GM18520 (cell line): Measurements from ENCODE around the gene FRMPD4.
"Not testable (repeated sequence)": the region's sequence is repeated elsewhere in the genome, so short reads cannot be mapped to it uniquely, and the experiment has no call there.

Source experiments
- ATAC-seq: cut with Tn5 transposase; IDR thresholded peaks from one replicate; pipeline ENCODE4 v1.9.1; 2021; ENCODE audit not compliant: unreplicated experiment

FRMPD4 gene

DNA sequence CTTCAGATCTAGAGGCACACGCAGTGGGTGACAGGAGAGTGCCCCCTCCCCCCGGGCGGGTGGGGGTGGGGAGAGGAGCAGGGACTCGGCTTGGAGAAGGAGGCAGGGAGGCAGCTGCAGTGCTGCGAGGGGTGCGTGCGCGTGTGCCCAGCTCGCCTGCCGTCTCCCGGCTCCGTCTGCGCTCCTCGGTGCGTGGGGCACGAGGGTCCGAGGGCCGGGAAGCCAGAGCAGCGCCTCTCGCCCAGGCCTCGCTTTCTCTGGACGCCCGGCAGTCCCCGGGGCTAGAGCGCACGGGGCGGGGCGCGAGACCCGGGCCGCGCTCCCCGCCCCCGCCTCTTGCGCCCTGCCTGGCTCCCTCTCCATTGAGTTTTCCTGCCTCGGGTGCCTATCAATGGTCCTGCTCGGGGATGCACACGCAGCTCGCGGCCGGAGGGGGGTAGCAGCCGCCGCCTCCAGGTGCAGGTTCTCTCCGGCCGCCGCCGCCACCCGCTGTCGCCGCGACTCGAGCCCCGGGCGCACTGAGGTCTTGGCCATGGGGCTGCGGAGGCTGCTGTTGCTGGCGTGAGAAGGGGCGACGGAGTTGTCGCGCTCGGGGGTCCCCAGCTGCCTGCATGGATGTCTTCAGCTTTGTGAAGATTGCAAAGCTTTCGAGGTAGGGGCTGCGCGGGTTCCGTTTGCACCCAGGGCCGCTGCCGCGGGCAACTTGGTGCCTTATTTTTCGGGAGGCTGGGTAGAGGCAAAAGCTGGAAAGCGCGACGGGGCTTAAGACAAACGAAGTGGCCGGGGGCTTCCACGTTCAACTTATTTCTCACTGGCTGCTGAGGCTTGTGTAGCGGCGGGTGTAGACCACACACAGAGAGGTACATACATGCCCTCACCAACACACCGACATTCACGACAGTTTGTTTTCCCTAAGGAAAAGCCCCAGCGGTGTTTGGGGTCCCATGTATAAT lies at the start of gene FRMPD4:
Gene FRMPD4, plus strand, starts transcription at position 113 of the 953 bp plus-strand sequence. Its CDS starts 499 bp downstream, at position 612.
- ATAC-seq = no peak

DNA sequence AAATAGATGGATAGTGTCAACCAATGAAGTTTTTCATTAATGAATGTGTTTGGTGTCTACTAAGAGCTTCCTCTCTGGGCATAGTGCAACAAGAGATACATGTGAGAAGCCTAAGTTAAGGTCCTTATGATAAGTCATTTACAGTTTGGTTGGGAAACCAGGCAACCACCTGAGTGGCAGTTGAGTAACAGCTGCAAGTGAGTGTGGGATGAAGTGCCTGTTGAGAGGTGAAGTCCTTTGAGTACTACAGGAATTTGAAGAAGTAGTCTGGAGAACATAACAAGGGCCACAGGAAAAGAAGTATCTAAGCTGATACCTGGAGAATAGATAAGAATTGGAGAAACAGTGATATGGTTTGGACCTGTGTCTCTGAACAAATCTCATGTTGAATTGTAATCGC lies 48.5 kb upstream of the FRMPD4 start:
- ATAC-seq = no peak

DNA sequence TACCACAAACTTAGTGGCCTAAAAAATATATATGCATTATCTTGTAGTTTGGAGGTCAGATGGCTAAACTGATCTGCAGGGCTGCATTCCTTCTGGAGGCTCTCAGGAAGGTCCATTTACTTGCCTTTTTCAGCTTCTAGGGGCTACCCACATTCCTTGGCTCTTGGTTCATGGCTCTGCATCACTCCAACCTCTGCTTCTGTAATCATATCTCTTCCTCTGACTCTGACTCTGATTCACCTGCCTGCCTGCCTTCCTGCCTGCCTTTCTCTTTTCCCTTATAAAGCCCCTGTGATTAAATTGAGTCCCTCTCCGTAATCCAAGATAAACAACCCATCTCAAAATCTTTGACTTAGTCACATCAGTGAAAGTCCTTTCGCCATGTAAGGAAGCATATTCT lies 25.0 kb upstream of the FRMPD4 start:
- ATAC-seq = no peak

DNA sequence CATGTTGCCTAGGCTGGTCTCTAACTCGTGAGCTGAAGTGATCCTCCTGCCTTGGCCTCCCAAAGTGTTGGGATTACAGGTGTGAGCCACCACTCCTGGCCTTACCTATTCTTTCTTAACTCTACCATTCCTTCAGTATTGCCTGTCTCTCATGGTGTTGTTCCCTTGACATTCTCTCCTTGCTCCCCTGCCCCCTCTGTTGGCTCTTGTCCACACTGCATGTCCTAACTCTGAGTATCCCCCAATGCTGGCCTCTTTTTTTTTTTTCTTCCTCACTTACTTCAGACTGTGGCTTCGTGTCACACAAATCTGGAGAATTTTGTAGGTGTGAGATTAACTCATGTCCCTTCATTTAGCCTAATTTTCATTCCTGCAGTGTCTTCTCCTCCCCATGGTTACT lies 22.9 kb upstream of the FRMPD4 start:
- no peak for ATAC-seq

DNA sequence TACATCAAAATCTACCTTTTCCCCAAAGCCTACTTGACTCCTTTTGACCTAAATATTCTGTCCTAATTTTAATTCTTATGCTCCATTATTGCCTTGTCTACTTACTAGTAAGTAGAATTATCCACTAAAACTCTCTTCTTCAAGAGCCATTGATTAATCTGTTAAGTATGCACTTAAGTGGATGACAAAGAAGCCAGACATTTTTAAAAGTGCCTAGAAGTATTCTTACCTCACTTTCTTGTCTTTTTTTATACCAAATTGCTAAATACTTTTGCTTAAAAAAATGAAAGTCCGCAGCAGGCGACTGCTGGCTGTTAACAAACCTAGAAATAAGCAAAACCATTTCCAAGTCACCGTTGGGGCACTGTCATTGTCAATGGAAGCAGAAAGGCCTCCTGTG lies 20.1 kb upstream of the FRMPD4 start:
- ATAC-seq = no peak

DNA sequence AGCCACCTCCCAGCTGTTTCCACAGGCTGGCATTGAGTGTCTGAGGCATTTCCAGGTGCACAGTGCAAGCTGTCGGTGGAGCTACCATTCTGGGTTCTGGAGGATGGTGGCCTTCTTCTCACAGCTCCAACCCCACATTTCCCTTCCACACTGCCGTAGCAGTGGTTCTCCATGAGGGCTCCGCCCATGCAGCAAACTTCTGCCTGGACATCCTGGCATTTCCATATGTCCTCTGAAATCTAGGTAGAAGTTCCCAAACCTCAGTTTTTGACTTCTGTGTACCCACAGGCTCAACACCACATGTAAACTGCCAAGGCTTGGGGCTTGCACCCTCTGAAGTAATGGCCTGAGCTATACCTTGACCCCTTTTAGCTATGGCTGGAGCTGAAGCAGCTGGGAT lies 10.3 kb upstream of the FRMPD4 start:
- no peak for ATAC-seq

DNA sequence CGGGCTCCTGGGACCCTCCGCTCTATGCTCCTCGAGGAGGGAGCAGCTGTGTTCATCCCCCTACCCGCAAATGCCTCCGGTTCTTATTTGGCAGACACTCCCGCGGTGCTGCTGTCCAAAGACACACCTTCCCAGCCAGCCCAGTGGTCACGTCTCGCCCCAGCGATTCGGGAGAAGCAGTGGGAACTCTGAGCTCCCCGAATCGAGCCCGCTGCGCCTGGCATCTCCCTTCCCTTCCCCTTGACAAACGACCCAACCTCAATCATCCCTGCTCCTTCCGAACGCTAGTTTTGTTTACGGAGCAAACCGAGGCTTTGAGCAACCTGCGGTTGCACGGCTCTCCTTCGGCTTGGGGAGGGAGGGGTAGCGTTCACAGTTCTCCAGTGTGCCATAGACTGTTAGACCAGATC lies 317 bp upstream of the FRMPD4 start:
- no peak for ATAC-seq

DNA sequence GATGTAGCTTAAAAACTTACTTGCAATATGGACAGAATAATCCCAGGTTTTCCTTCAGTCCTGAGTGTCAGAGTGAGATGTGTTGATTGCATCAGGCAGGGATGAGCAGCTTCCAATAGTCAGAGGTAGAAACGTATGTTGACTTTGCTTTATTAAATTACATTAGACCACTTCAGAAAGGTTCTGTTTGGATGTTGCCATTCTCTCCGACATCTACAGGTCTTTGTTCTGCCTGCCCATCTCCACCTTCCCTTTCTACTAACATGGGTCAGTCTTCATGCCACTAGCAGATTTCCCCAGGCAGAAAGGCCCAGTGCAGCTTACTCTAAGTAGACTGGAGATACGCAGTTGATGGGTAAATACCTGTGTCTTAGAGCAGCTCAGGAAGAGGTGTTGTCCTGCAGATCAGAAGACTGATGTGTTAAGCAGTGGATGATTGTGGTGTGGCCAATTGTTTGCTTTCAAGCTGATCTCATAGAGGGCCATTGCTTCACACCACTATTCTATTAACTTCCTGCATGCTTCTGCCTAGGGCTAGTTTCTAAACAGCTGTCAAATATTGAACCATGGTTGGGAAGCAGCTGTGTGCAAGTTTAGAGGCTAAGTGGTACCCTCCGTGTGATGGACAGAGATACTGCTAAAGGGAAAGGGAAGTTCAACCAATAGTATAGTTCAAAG lies 1.8 kb downstream of the FRMPD4 start:
- ATAC-seq = no peak

DNA sequence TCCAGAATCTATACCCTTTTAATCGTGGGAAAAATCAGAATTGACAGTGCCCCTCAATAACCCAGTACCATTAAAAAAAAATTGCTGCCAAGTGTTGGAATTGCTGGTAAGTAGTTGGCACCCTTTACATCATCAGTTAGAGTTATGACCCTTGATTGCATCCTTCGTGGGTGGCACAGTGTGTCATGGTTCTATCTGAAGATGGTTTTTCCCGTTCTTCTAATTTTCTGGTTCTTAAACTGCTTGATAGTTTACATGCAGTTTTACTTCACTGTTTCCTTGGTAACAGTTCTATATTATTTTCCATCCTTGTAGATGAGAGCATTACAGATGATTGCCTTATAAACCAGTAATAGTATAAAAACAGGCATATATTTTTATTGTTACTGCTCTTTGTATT lies 3.2 kb downstream of the FRMPD4 start:
- no peak for ATAC-seq

DNA sequence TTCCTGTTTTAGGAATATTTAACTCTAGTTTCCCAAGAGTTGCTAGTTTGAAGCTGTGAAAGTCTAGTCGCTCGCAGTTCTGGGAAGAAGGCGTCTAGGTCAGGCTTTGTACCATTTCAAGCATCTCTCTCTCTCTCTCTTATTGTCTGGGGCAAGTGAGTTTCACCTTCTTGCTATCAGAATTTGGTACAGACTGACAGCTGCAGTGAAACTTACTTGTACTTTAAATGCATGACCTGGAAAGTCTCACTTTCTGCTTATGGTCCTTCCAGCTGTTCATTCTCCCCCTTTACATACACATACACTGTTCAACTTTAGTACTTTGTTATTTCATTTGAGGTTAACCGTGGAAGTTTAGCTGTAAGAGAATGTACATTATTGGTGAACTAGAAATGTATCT lies 4.4 kb downstream of the FRMPD4 start:
- no peak for ATAC-seq

DNA sequence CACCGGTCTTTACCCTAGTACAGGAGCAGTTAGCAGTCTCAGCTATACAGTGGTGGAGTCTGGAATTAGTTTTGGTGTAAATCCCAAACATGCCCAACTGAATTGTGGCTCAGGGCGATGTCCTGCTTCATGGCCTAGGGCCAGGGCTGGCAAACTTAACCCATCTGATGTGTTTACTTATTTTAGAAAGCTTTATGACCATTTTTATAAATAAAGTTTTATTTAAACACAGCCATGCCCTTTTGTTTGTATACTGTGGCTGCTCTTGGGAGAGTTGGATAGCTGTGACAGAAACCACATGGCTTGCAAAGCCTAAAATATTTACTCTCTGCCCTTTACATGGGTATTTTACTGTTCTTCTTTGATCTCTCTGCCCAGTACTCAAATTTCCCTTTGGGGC lies 7.1 kb downstream of the FRMPD4 start:
- ATAC-seq = no peak

DNA sequence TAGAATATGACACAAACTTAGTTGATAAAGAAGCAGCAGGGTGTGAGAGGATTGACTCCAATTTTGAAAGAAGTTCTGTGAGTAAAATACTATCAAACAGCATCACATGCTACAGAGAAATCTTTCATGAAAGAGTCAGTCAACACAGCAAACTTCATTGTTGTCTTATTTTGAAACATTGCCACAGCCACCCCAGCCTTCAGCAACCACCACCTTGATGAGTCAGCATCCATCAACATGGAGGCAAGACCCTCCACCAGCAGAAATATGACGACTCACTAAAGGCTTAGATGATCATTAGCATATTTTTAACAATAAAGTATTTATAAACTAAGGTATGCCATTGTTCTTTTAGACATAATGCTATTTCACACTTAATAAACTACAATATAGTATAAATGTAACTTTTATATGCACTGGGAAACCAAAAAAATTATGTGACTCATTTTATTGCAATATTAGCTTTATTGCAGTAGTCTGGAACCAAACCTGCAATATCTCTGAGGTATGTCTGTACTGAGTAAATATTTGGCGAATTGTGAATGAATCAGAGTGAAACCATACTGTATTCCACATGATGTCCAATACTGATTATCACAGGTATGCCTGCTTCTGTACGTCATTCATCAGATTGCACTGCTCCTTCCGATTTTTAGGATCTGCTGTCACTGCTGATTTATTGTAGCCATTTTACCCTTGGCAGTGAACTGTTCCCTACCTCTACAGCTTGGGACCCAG lies 11.6 kb downstream of the FRMPD4 start:
- no peak for ATAC-seq

DNA sequence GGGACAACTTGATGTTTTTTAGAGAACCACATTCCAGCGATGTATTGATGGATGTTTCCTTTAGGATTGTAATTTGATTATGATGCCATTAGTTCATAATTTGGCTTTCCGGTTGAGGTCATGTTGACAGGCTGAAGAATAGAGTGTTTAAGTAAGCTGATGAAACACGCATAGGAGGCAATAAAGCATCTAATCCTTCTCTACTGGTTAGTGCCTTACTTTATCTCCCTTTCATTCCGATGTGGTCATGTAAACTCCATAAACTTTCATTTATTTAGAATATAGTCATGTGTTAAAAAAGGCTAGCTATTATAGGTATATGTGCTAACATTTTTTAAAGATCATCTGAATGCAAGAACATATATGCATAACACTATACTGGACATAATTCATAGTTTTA lies 15.0 kb downstream of the FRMPD4 start:
- ATAC-seq = no peak

DNA sequence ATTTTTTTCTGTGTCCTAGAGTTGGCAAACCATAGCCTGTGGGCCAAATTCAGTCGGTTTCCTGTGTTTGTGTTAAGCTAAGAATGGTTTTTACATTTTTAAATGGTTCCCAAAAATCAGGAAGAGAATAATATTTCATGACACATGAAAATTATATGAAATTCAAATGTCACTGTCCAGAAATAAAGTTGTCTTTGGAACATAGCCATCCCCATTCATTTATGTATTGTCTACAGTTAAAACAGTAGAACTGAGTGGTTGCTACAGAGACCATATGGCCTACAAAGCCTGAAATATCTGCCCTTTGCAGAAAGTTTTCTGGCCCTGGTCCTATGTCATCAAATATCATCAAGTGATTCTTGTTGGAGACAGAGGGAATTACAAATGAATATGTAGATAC lies 15.5 kb downstream of the FRMPD4 start:
- no peak for ATAC-seq

DNA sequence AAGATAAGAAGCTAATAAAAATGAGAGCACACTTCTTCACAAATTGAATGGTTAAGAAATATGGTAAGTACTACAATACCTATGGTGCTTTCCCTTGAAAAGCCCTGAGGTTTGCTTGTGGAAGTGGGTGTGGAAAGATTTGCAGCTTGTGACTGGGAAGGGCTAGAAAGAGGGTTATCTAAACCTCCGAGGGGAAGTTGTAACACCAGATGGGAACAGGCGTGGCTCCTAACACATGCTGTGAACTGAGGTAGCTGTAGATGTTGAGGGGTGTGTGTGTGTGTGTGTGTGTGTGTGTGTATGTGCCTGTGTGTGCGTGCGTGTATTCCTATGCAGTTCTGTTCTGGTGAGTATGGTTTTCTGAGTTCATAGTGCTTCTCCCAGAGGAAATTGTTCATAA lies 21.5 kb downstream of the FRMPD4 start:
- ATAC-seq = no peak

DNA sequence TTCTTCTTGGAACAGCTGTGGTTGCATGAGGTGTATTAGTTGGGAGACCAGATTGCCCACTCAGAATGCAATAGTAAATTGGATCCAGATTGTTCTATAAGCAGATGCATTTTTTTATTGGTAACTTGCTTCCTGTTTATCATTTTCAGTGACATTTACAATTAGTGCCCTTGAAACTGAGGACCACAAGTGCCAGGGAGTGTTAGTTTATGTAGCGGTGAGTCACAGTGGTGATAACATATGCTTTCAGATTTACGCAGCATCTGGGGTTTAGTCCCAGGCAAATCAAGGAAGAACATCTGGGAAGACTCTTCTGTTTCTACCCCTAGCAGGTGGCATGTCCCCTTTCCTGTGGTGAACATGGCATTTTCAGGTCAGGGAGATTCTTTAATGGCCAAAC lies 24.1 kb downstream of the FRMPD4 start:
- ATAC-seq = no peak

DNA sequence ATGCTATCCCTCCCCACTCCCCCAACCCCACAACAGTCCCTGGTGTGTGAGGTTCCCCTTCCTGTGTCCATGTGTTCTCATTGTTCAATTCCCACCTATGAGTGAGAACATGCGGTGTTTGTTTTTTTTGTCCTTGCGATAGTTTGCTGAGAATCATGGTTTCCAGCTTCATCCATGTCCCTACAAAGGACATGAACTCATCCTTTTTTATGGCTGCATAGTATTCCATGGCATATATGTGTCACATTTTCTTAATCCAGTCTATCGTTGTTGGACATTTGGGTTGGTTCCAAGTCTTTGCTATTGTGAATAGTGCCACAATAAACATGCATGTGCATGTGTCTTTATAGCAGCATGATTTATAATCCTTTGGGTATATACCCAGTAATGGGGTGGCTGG lies 25.9 kb downstream of the FRMPD4 start:
- ATAC-seq = not testable (repeated sequence)

DNA sequence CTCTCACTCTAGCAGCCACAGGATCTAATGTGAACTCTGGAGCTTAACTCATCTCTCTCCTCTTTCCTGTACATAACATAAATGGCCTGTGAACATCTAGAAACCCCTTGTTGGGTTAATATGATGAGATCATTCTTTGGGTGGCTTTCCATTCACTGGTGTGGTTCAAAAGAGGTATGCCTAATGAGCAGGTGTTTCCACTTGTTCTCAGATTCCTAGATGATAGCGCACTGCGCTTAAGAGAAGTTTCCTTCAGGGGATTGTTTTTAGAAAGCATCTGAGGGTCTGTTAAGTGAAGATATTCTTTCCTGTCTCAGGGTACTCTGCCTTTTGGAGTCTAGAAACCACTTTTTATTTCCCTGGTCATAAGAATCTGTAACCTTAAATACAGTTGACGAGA lies 32.5 kb downstream of the FRMPD4 start:
- no peak for ATAC-seq

DNA sequence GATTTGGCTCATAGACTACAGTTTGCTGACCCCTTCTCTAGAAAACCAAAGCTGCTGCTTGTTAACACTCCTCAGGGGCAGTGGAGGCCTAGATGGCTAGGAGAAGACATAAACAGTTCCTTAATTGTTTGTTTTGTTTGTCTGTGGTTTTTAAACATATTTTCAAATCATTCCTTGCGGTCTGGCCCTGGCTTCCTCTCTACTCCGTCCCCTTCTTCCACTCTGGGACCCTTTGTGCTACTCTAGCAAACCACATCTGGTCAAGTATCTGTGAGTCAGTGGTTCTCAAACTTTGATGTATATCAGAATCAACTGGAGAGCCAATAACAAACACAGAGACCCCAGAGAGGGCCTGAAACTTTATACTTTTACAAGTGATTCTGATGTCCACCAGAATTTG lies 36.1 kb downstream of the FRMPD4 start:
- ATAC-seq = no peak

DNA sequence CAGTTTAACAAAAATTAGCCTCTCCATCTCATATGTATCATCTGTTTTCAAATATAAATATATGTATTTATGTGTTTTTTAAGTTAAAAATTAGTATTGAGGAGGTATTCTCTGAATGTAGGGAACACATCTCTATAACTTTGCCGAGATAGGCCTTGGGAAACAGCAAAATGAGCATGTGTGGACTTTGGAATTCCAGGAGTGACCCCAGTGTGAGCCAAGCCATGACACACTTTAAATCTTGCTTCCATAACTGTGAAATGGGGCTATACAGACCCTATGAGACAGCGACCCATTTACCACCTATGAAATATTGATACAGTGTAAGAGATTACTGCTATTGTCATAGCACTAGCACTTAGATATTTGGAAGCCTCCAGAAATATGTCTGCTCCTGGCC lies 58.8 kb downstream of the FRMPD4 start:
- ATAC-seq = no peak

DNA sequence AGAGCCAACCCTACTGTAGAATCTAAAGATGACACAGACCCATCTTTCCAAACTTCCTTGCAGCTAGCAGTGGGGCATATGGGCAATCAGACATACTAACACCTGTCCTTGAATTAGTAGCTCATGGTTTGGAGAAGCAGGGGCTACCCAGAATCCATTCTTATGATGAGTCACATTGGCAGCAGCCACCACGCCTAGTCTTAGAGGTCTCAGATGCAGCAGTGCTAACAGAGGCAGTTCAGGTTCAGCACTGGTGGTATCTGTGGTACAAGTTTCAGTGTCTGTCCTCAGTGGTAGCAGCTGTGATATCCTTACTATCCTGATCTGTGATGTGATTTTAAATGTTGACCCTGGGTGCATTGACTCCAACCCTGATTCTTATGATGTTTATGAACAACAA lies 68.1 kb downstream of the FRMPD4 start:
- no peak for ATAC-seq
